ENCODE measurements around the gene UBE2B. TPM values are rescaled to one million over a fixed set of nuclear protein-coding genes. Genes with fewer than 3 reads are reported as not detected.

UBE2B gene
- total RNA-seq, 1 donor from 2014 or later = 68.3 TPM

DNA sequence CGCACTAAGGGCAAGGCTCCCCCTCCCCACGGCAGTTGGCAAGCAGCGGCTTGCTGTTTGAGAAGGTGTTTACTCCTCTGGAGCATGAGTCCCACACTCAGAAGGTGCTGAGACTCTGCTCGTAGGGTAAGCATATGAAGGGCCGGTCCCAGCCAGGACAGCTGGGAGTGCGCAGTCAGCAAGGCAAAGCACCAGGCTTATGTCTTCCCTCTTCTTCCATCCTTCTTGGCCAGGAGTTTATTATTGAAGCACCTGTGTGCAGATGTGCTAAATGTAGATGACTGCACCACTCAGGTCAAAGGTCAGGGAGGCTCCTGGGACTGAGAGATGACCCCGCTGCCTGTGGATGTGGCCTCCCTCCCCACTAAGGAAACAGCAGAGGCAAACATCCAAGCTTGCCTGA, 67.4 kb downstream of the UBE2B start:
- TF ChIP-seq POLR2AphosphoS5 (IDR thresholded peaks at IDR 0.05; ENCODE audit: insufficient read depth in 1 of 2, low read depth in 1 of 2) (no peak), POLR2A (IDR thresholded peaks at IDR 0.05) (no peak)
- TF ChIP-seq, protein P1, sequence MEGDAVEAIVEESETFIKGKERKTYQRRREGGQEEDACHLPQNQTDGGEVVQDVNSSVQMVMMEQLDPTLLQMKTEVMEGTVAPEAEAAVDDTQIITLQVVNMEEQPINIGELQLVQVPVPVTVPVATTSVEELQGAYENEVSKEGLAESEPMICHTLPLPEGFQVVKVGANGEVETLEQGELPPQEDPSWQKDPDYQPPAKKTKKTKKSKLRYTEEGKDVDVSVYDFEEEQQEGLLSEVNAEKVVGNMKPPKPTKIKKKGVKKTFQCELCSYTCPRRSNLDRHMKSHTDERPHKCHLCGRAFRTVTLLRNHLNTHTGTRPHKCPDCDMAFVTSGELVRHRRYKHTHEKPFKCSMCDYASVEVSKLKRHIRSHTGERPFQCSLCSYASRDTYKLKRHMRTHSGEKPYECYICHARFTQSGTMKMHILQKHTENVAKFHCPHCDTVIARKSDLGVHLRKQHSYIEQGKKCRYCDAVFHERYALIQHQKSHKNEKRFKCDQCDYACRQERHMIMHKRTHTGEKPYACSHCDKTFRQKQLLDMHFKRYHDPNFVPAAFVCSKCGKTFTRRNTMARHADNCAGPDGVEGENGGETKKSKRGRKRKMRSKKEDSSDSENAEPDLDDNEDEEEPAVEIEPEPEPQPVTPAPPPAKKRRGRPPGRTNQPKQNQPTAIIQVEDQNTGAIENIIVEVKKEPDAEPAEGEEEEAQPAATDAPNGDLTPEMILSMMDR (IDR thresholded peaks at IDR 0.05) = no peak
- Histone ChIP-seq H3K4me3 (no peak overlapping the region), H3K4me1 (peaks cover 37% of the 10 kb centered on the region), H3K27me3 (no peaks in the 10 kb centered on the region), H3K36me3 (no peaks in the 10 kb centered on the region), H3K9me3 (no peaks in the 10 kb centered on the region), H3K27ac (peak overlapping the region; percentile 51)
- intact Hi-C loops (cut with DNase I) = no loop called here
- DNase-seq (ENCODE audit: extremely low spot score in 2 of 2) = no peak

DNA sequence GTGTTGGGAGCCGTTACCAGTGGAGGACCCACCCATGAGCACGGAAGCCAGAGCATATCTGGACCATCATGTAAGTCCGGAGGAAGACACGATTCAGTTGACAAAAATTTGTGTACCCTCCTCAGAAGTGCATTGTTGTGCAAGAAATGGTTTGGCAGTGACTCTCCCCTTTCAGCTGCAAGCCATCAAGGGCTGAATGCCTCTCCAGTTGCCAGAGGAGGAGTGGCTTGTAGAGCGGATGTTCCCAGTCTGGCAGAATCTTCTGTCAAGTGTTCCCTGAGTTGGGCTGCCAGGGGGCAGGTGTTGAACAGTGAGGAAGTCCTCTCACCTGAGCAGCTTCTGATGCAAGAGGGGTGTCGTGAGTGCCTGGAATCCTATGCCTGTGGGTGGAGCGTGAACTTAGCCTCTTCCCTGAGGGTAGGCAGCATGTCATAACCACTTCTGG, 67.9 kb downstream of the UBE2B start:
- intact Hi-C loops (cut with DNase I) = no loop called here
- no peaks in the 10 kb centered on the region for H3K36me3 ChIP-seq
- DNase-seq (ENCODE audit: extremely low spot score in 2 of 2) = peak in 1 of 2 donors; percentile 98
- peak; percentile 68 to 90 for TF ChIP-seq POLR2AphosphoS5 (IDR thresholded peaks at IDR 0.05; ENCODE audit: insufficient read depth in 1 of 2, low read depth in 1 of 2)
- TF ChIP-seq, protein P1 (IDR thresholded peaks at IDR 0.05) = no peak
- TF ChIP-seq POLR2A (IDR thresholded peaks at IDR 0.05) = no peak
- no peaks in the 10 kb centered on the region for H3K9me3 ChIP-seq
- H3K27ac ChIP-seq = peak overlapping the region; percentile 51
- no peaks in the 10 kb centered on the region for H3K27me3 ChIP-seq
- H3K4me1 ChIP-seq = peaks cover 37% of the 10 kb centered on the region
- no peak overlapping the region for H3K4me3 ChIP-seq

DNA sequence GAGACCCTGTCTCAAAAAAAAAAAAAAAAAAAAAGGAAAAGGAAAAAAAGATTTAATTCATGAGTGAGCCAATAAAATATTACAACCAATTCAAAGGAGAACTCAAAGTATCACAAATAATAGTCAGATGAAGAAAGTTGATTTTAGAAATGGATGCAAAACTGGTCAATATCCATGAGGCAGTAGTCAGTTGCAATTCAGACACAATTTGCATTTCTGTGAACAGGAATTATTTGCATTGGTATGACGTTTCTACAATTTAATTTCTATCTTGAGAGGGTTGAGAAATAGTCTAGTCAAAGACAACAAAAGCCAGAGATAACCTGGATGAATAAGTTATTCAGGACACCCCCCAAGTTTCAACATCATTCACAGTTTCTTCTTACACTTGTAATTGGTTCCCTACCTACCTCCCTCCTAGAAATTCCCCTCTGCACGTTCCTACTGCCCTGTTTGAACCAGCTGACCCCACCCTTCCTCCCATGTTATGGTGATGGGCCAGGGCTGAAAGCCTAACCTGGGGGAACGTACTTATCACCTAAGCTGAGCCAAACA, 68.9 kb downstream of the UBE2B start:
- no peak overlapping the region for H3K27ac ChIP-seq
- H3K4me3 ChIP-seq = no peak overlapping the region
- no peaks in the 10 kb centered on the region for H3K36me3 ChIP-seq
- TF ChIP-seq, protein P1 (IDR thresholded peaks at IDR 0.05) = no peak
- no peak for TF ChIP-seq POLR2A (IDR thresholded peaks at IDR 0.05)
- no peak for TF ChIP-seq POLR2AphosphoS5 (IDR thresholded peaks at IDR 0.05; ENCODE audit: insufficient read depth in 1 of 2, low read depth in 1 of 2)
- H3K4me1 ChIP-seq = peaks cover 37% of the 10 kb centered on the region
- no peak for DNase-seq (ENCODE audit: extremely low spot score in 2 of 2)
- H3K27me3 ChIP-seq = no peaks in the 10 kb centered on the region
- no peaks in the 10 kb centered on the region for H3K9me3 ChIP-seq
- intact Hi-C loops (cut with DNase I) = no loop called here

Other genes with a start within 250 kb of the UBE2B start
- gene SKP1, start 194.6 kb upstream of the UBE2B start, total RNA-seq = 147 TPM
- 56.2 TPM for gene PPP2CA, start 145.5 kb upstream of the UBE2B start, total RNA-seq
- 1.7 TPM for gene CDKL3, start 4.4 kb upstream of the UBE2B start, total RNA-seq
- 18.4 TPM for gene CDKN2AIPNL, start 40.3 kb downstream of the UBE2B start, total RNA-seq
- 35.4 TPM for gene JADE2, start 154.1 kb downstream of the UBE2B start, total RNA-seq